Measurements from ENCODE around the gene ESR2.

DNA sequence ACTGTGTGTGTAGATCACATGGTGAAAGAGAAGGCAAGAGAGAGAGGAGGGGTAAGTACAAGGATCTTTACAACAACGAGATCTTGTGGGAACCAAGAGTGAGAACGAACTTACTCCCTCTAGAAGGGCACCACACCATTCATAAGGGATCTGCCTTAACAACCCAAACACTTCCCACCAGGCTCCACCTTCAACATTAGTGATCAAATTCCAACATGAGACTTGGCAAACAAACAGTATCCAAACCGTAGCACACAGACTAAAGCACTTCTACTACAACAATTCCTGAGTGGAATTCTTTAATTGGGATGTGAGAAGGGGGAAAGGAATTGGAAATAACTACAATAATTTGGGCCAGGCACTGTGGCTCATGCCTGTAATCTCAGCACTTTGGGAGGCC, 35.0 kb upstream of the ESR2 start:
- TF ChIP-seq POLR2A (IDR thresholded peaks at IDR 0.05; ENCODE audit: low read length): no peak
- no peak for TF ChIP-seq GATA1 (IDR thresholded peaks at IDR 0.05; ENCODE audit: low read depth, low read length)

All from erythroblast (primary cell).